ENCODE results near the gene C16orf95.

DNA sequence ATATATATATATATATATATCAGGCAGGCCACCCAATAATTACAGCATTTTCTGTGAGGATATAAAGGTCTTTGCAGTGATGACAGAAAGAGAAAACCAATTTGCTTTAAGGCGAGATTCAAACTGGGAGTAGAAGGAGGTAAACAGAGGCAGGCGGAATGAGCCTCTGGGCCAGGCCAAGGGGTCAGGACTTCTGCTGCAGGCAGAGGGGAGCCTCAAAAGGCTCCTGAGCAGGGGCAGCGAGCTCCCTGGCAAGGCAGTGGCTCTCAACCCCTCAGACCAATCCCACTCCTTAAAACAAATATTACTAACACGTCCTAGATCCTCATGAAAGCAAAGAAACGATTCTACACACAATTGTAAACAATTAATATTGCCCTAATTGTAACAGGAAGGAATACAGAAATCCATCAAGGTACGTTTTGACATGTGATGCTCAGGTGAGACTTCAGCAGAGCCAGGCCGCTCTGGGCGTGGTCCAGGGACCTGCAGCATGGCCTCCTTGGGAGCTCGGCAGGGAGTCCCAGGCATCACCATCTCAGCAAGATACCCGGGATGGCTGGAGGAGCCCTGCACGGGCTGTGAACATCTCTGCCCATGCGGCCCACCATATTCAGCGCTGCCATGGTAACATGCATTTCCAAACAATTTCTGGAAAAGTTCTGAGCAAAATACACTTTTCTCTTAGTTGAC is 48.0 kb upstream of the C16orf95 start:
- TF ChIP-seq, protein P1, sequence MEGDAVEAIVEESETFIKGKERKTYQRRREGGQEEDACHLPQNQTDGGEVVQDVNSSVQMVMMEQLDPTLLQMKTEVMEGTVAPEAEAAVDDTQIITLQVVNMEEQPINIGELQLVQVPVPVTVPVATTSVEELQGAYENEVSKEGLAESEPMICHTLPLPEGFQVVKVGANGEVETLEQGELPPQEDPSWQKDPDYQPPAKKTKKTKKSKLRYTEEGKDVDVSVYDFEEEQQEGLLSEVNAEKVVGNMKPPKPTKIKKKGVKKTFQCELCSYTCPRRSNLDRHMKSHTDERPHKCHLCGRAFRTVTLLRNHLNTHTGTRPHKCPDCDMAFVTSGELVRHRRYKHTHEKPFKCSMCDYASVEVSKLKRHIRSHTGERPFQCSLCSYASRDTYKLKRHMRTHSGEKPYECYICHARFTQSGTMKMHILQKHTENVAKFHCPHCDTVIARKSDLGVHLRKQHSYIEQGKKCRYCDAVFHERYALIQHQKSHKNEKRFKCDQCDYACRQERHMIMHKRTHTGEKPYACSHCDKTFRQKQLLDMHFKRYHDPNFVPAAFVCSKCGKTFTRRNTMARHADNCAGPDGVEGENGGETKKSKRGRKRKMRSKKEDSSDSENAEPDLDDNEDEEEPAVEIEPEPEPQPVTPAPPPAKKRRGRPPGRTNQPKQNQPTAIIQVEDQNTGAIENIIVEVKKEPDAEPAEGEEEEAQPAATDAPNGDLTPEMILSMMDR (IDR thresholded peaks at IDR 0.05; ENCODE audit: low read depth, low read length): no peak
- TF ChIP-seq, protein P2, sequence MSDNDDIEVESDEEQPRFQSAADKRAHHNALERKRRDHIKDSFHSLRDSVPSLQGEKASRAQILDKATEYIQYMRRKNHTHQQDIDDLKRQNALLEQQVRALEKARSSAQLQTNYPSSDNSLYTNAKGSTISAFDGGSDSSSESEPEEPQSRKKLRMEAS (IDR thresholded peaks at IDR 0.05; ENCODE audit: low read depth, low read length): no peak
